SH-SY5Y (cell line): ENCODE measurements around the gene CRYBG3.

ENCODE experiments used
- GATA2 ChIP-seq: IDR thresholded peaks from 2 replicates; pipeline ENCODE4 v1.6.1; 2011; ENCODE audit warnings: mild to moderate bottlenecking, low read depth, low read length
- GATA3 ChIP-seq: IDR thresholded peaks from 2 replicates; pipeline ENCODE4 v1.6.1; 2011; ENCODE audit warnings: low read depth, mild to moderate bottlenecking, low read length, moderate library complexity

GRCh38 chr3:97838393-97838792 lies 16.6 kb downstream of the CRYBG3 start:
- no peak for TF ChIP-seq GATA3
- TF ChIP-seq GATA2: no peak
